Epithelial cell of esophagus (primary cell): ENCODE results near the gene INPP5A.

ENCODE experiments used
- DNase-seq: peaks from one replicate; pipeline ENCODE4 v3.0.0; 2010; ENCODE audit warnings: low read depth
- H3K4me3 ChIP-seq: 2 replicates; pipeline ENCODE4 v1.5.1; 2011; ENCODE audit warnings: mild to moderate bottlenecking, low read length, control low read depth
- TF ChIP-seq, protein P1 (sequence below): IDR thresholded peaks from 2 replicates; pipeline ENCODE4 v1.5.1; 2011; ENCODE audit warnings: low read depth, mild to moderate bottlenecking, low read length, control low read depth, inconsistent platforms; ENCODE audit not compliant: insufficient read depth; ENCODE audit errors: missing control alignments

INPP5A gene

DNA sequence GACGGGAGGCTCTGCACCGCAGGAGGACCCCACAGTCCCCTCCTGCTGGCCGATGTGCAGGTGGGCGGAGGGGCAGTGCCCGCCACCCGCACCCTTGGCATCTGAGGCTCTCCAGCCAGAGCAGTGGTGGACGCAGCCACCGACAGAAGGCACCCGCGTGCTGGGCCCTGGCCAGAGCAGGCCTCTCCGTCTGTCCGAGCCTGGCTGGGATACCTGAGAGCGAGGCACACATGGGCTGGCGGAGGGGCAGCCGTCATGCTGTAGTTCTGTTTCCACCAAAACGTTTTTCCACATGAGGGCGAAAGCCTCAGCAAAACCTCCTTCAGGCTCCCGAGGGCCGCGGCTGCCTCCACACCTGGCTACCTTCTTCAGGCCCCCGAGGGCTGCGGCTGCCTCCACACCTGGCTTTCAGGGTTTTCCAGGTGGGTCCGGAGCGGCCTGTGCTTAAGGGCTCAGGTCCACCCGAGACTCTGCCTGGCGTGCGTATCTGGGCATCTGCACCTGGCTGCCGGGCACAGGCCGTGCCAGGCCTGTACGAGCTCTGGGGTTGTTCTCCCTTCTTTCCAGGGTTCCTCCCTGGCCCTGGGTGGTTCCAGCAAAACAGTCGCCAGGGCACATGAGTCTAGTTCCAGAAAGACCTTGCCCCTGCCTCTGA, 115.5 kb downstream of the INPP5A start:
- no peak overlapping the region for H3K4me3 ChIP-seq
- DNase-seq = no peak
- TF ChIP-seq, protein P1, sequence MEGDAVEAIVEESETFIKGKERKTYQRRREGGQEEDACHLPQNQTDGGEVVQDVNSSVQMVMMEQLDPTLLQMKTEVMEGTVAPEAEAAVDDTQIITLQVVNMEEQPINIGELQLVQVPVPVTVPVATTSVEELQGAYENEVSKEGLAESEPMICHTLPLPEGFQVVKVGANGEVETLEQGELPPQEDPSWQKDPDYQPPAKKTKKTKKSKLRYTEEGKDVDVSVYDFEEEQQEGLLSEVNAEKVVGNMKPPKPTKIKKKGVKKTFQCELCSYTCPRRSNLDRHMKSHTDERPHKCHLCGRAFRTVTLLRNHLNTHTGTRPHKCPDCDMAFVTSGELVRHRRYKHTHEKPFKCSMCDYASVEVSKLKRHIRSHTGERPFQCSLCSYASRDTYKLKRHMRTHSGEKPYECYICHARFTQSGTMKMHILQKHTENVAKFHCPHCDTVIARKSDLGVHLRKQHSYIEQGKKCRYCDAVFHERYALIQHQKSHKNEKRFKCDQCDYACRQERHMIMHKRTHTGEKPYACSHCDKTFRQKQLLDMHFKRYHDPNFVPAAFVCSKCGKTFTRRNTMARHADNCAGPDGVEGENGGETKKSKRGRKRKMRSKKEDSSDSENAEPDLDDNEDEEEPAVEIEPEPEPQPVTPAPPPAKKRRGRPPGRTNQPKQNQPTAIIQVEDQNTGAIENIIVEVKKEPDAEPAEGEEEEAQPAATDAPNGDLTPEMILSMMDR = no peak

- H3K4me3 ChIP-seq = no peak overlapping the region
- DNase-seq = no peak
- TF ChIP-seq, protein P1 = no peak
These were observed 116.1 kb downstream of the INPP5A start for GRCh38 chr10:132653721-132654120.

DNA sequence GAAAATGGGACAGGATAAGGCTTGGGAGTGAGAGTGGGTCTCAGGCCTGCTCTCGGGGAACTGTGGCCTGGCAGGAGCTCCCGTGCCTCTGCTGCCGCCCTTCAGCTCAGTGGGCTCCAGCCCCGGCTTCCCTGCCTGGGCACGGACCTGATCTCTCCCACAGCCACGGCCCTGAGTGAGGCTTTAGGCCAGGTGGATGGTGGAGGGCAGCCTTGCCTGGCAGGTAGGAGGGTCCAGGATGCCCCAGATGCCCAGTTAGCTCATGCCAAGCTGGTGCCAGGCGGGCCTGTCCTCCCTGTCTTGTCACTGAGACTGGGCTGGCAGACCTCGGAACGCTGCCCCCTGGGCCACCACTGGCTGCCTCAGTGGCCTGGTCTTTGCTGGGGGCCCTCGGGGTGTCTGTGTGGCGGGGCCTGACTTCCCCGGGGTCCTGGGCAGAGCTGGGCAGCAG, 116.6 kb downstream of the INPP5A start:
- H3K4me3 ChIP-seq = no peak overlapping the region
- TF ChIP-seq, protein P1 = no peak
- DNase-seq = no peak

GRCh38 chr10:132654708-132655661, 117.4 kb downstream of the INPP5A start:
- H3K4me3 ChIP-seq = no peak overlapping the region
- DNase-seq = peak; percentile 60
- TF ChIP-seq, protein P1 = peak; percentile 94

- DNase-seq = no peak
- TF ChIP-seq, protein P1 = no peak
These were observed 118.1 kb downstream of the INPP5A start for GRCh38 chr10:132655735-132656134.

GRCh38 chr10:132656283-132657126, 118.9 kb downstream of the INPP5A start:
- no peak overlapping the region for H3K4me3 ChIP-seq
- TF ChIP-seq, protein P1 = no peak
- no peak for DNase-seq

More at GRCh38 chr10:132655735-132656134, 118.1 kb downstream of the INPP5A start:
- no peak overlapping the region for H3K4me3 ChIP-seq
